Activated naive CD8-positive, alpha-beta T cell treated with anti-CD3 and anti-CD28 coated beads, Interleukin-2, amount 50 U/mL, for 16 hours (primary cell): ENCODE results near the gene DACH1.
"Not testable (repeated sequence)": the region's sequence is repeated elsewhere in the genome, so short reads cannot be mapped to it uniquely, and the experiment has no call there.

Source experiments
- DNase-seq: peaks from one replicate; pipeline ENCODE4 v3.0.0-alpha.2; 2020; ENCODE audit warnings: low read depth, low spot score

The DACH1 gene

GRCh38 chr13:71778998-71779397 is 88.0 kb downstream of the DACH1 start:
- not testable (repeated sequence) for DNase-seq

- no peak for DNase-seq
These were observed 91.0 kb downstream of the DACH1 start for GRCh38 chr13:71775966-71776365.

GRCh38 chr13:71774863-71775262 is 92.1 kb downstream of the DACH1 start:
- no peak for DNase-seq

DNA sequence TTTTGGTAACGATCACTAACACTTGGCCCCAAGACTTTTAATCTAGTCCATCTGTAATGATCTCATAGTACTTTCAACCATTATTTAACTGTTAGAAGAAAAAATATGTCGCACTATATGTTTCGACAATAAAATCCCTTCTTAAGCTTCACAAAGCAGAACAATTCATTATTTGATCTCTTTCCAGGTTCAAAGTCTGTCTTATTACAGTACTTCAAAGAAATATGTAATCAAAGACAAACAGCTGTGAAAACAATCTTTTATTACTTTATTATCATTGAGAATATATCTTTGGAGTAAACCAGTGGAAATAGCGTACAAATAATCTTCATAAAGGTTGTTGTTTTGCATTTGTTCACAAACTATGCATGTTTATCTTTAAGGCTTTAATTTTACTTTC is 93.5 kb downstream of the DACH1 start:
- DNase-seq: no peak

DNA sequence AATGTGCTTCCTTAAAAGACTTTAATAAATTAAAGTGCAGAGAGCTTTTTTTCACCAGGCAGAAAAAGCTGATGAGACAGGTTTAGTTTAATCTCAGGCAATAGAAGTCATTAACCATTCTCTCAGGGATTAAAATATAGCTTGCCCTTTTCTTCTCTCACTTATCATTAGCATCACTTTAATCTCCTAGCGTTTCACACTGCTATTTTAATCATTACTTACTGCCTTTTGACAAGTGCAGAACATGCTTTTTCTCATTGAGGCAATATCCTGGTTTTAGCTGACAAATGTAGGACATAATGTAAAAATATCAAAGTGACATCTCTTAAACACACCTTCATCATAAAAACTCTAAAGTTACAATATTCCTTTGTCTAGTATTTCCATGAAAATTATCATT is 94.6 kb downstream of the DACH1 start:
- DNase-seq: no peak

GRCh38 chr13:71771144-71771543 is 95.9 kb downstream of the DACH1 start:
- DNase-seq: no peak

DNA sequence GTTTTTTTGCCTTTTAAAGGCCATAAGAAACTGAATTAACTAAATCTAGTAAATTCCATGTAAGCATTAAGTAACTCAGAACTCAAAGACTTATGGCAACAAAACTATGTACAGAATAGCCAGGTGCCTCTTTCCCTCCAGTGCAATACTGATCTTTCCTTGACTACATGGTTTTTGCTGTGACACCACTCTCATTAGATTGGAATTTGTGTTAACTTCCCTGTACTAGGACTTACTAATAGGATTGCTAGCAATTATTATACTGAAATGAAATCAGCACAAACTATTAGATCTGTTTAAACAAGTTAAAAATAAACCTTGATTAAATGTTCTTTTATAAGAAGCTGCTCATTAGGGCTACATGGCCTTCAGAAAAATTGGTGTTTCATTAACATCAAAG is 96.3 kb downstream of the DACH1 start:
- no peak for DNase-seq

- no peak for DNase-seq
These were observed 98.1 kb downstream of the DACH1 start for GRCh38 chr13:71768881-71769280.

- no peak for DNase-seq
These were observed 107.1 kb downstream of the DACH1 start for GRCh38 chr13:71759651-71760511.

DNA sequence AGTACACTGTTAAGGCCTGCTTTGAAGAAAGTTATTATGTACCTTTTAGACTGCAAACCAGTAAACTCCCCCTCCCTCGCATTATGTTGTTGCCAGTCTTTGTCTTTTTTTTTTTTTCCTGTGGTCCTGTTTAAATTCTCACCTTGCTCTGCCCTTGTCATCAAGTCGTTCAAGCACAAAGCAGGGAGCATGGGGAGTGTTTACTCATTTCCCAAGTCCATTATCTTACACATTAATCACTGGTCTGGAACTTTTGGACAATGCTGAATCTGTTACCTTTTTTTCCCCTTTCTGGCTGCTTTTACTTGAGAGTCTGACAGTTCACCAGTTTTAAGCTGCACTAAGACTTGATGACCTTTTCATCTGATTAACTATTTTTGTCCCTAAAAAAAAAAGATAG is 108.2 kb downstream of the DACH1 start:
- no peak for DNase-seq

DNA sequence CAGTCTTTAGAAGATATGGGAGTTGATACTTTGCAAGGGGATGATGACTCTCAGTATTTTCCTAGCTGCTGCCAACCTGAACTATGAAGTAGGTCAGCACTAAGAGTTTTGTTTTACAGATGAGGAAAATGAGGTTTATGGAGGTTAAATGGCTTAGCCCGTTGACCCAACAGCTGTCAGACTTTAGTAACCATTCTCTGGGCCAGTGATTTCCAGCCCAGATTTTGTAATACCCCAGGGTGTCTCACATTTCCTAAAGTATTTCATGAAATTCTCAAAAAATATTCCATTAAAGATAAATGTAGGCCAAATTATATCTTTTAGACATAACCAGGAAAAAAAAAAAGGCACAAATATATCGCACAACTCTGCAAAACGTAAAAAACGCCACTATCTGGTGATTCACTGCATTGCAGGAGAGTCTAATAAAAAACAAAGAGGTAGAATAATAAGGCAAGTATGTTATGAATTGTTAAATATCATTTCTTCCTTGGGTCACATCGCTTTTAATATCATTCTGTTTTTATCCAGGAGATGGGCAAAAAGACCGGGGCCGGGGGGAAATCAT is 112.5 kb downstream of the DACH1 start:
- DNase-seq: no peak

DNA sequence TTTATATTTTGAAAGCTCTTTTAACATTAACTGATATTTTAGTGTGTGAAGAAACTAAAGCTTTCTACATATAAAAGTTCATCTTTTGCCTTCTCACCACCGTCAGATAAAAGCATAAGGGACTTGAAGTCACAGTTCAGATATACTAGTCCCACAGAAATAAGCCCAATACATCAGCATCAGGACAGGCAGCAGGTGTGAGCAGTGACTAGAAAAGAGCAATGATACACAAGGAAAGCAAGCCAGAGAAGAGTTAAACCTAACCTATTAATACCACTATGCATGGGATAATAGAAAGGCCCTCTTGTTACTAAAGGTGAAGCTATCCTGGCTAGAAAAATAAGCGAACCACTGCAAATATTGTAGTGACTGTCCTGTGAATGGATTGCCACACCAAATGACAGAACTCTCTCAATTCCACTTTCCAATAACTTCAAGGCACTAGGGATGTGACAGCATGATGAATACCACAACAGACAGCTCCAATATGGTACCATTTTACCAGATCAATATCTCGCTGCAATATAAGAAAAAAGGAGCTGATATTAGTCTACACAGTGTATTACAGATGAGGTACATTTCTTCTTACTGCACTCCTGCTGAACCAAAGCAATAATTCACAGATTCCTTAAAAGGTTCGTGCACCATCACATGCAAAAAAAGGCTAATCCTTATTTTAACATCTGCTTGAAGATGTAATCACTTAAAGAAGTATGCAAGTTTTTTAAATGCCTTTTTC is 114.1 kb downstream of the DACH1 start:
- DNase-seq: no peak

DNA sequence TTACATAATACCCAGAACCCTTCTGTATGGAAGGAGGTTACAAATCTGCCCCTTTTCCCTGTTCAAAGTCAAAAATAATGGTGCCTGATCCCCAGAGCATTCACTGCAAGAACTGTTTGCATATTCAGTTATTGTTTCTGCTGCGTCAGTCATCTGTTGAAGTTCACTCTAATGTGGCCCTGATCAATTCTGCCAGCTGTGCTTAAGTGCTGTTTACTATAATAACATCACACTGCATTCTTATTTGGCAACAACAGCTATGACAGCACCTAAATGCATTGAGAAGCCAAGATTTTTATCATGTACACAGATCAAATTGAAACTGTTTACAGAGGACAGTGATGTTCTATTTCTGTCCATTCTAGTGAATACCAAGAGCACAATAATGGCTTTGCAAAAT is 115.9 kb downstream of the DACH1 start:
- DNase-seq: no peak

GRCh38 chr13:71730267-71730666 is 136.7 kb downstream of the DACH1 start:
- no peak for DNase-seq

- DNase-seq: no peak
These were observed 137.6 kb downstream of the DACH1 start for GRCh38 chr13:71729441-71729840.

DNA sequence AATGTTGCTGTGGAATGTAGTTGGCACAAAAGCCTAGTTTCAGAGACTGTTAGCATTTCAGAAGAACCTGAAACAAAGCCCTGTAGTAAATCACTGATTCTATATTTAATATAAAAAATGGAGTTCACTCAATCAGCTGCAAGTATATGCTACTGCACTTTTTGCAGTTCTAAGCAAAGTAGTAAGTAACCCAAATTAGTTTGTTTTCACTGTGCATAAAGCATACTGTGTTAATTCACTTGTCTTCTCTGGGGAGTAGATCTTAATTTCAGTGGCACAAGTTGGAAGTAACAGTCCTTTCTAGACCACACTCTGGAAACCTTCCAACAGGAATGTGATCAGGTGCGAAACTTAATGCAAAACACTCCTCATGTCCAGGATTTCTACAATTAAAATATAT is 139.3 kb downstream of the DACH1 start:
- no peak for DNase-seq

DNA sequence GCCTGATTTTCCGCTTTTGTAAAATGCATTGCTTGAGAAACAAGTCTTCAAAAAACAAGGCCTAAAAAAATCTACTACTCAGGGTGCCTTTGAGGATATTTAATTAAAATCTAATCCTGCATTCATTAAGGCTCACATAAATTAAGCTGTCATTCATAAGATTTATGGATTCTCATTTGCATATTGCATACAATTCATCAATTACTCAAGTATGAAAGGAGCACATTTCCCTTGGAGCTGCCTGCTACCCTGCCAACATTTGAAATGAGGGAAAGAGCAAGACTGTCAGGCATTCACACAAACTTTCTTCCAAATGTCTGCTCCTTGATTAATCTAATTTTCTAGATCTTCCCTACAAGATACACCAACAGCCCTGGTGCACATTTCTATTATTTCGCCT is 140.0 kb downstream of the DACH1 start:
- DNase-seq: no peak

DNA sequence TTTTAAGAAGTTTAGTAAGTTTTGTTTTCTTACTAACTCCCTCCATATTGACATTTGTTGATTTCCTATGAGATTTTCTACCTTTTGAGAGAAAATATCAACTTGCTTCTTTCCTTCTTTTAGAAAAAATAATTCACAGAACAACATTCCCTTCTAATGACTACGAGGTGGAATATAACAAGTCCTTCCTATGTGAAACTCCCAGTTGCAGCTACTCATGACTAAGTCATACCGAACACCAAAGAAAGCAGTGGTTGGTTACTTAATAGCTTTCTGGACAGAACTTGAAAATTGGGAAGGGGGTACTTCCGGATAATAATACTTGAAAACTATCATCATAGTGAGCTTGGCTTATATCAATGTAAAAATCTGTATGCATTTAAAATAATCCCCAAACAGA is 144.8 kb downstream of the DACH1 start:
- DNase-seq: no peak

- DNase-seq: no peak
These were observed 145.9 kb downstream of the DACH1 start for GRCh38 chr13:71721104-71721503.

- DNase-seq: no peak
These were observed 148.1 kb downstream of the DACH1 start for GRCh38 chr13:71718931-71719330.

GRCh38 chr13:71714802-71715375 is 152.1 kb downstream of the DACH1 start:
- no peak for DNase-seq

DNA sequence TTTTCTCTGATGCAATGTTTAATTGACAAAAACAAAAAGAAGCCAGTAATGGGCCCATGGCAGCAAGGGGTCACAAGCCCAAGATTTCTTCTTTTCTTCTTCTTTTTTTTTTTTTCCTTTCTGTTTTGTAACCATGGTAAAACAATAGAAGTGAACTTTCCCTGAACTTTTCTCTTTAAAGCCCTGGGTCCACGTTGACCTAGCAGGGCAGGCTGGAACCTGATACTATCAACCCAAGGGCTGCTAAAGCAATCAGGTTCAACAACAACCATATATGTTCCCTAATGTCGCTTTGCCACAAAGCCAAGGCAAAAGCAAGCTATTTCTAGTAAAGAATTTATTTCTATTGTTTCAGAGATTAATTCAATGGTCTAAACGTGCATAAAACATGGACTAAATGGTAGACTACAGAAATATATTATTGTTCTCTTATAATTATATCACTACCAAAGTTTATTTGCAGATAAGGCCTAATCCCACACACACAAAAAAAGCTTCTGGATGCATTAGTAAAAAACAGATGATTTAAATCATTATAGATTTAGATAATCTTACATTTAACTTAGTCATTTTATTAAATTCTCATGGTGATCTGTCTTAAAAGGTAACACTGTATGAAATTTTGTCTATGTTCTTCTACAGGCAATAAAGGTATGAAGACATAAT is 153.9 kb downstream of the DACH1 start:
- no peak for DNase-seq
